SK-N-SH (cell line): ENCODE measurements around the gene MACIR. TPM values are rescaled to one million over a fixed set of nuclear protein-coding genes. Genes with fewer than 3 reads are reported as not detected.

Experiments used
- CTCF ChIA-PET: fragments of 300-600, 350-600 bp; formaldehyde crosslinking; extraction: SDS; loops from one replicate; lab custom pipeline; 2021; lab: Yijun Ruan, JAX
- POLR2A ChIA-PET: fragments of 350-600 bp; sonication (Branson Sonifier 250); formaldehyde crosslinking; extraction: SDS; loops from one replicate; lab custom pipeline; 2020; ENCODE audit warnings: antibody characterized with exemption, inconsistent platforms; lab: Yijun Ruan, JAX
- DNase-seq: peaks from one replicate; pipeline ENCODE4 v3.0.0; 2012
- H2AFZ ChIP-seq: fragments of 200-600 bp; sonication (generic); 2 replicates; pipeline ENCODE4 v1.8.1; 2016; ENCODE audit warnings: antibody characterized with exemption, mild to moderate bottlenecking, low read depth
- H3F3A ChIP-seq: fragments of 200-600 bp; sonication (generic); replicated peaks from 2 replicates; pipeline ENCODE3; 2016; ENCODE audit warnings: antibody characterized with exemption, mild to moderate bottlenecking; ENCODE audit not compliant: insufficient read depth
- H3K27ac ChIP-seq, 2 experiments: fragments of 200-500 bp in 1 of 2; fragments of 200-600 bp in 1 of 2; sonication (Bioruptor generic) in 1 of 2; sonication (generic), shearing (Covaris generic) in 1 of 2; 2 replicates each; pipeline versions ENCODE4 v1.5.1 to v1.6.1; 2014 to 2016; ENCODE audit warnings: low read depth in 2 of 2, inconsistent platforms in 1 of 2, low read length in 1 of 2, mild to moderate bottlenecking in 1 of 2, mixed read lengths in 1 of 2
- H3K27me3 ChIP-seq: fragments of 200-600 bp; sonication (generic), shearing (Covaris generic); 2 replicates; pipeline ENCODE4 v1.6.1; 2016; ENCODE audit warnings: mixed run types; ENCODE audit not compliant: insufficient read depth
- H3K36me3 ChIP-seq, 2 experiments: fragments of 200-500 bp in 1 of 2; fragments of 200-600 bp in 1 of 2; sonication (Bioruptor generic) in 1 of 2; sonication (generic) in 1 of 2; replicated peaks in 1 of 2; 2 replicates each; pipeline versions ENCODE3 to v1.5.1; 2014 to 2016; ENCODE audit warnings: low read length in 1 of 2, mild to moderate bottlenecking in 1 of 2; ENCODE audit not compliant: insufficient read depth in 2 of 2, control insufficient read depth in 1 of 2
- H3K4me1 ChIP-seq, 2 experiments: fragments of 200-500 bp in 1 of 2; fragments of 200-600 bp in 1 of 2; sonication (Bioruptor generic) in 1 of 2; sonication (generic), shearing (Covaris generic) in 1 of 2; 2 replicates each; pipeline versions ENCODE4 v1.5.1 to v1.6.1; 2014 to 2016; ENCODE audit warnings: low read depth in 1 of 2, low read length in 1 of 2, mixed run types in 1 of 2; ENCODE audit not compliant: insufficient read depth in 2 of 2, control insufficient read depth in 1 of 2
- H3K4me2 ChIP-seq: fragments of 200-600 bp; sonication (generic), shearing (Covaris generic); 2 replicates; pipeline ENCODE4 v1.6.1; 2017; ENCODE audit warnings: mixed run types
- H3K4me3 ChIP-seq, 2 experiments: fragments of 200-500 bp in 1 of 2; fragments of 200-600 bp in 1 of 2; sonication (Bioruptor generic) in 1 of 2; sonication (generic), shearing (Covaris generic) in 1 of 2; 2 replicates each; pipeline versions ENCODE4 v1.5.1 to v1.8.1; 2014 to 2016; ENCODE audit warnings: low read depth in 2 of 2, inconsistent platforms in 1 of 2, low read length in 1 of 2, mild to moderate bottlenecking in 1 of 2, mixed read lengths in 1 of 2, moderate library complexity in 1 of 2
- H3K79me2 ChIP-seq: fragments of 200-600 bp; sonication (generic); 2 replicates; pipeline ENCODE4 v1.8.1; 2017; ENCODE audit warnings: mild to moderate bottlenecking; ENCODE audit not compliant: insufficient read depth
- H3K9ac ChIP-seq: fragments of 200-600 bp; sonication (generic); 2 replicates; pipeline ENCODE4 v1.6.1; 2017; ENCODE audit warnings: mixed run types
- H3K9me2 ChIP-seq: fragments of 200-600 bp; sonication (generic); 2 replicates; pipeline ENCODE4 v1.6.1; 2017; ENCODE audit warnings: mixed run types
- H3K9me3 ChIP-seq: fragments of 200-600 bp; sonication (generic); 2 replicates; pipeline ENCODE4 v1.6.1; 2017; ENCODE audit warnings: mixed run types, mild to moderate bottlenecking, moderate library complexity
- H4K20me1 ChIP-seq: fragments of 200-600 bp; sonication (generic); 2 replicates; pipeline ENCODE4 v1.6.1; 2017; ENCODE audit warnings: mild to moderate bottlenecking, mixed run types; ENCODE audit not compliant: insufficient read depth
- CHD2 ChIP-seq: fragments of 150-350 bp; IDR thresholded peaks from 2 replicates; pipeline ENCODE4 v1.6.1; 2018; ENCODE audit warnings: low read length; ENCODE audit not compliant: partially characterized antibody
- ELF1 ChIP-seq: IDR thresholded peaks from 2 replicates; pipeline ENCODE4 v1.4.0; 2012
- EP300 ChIP-seq, 2 experiments: IDR thresholded peaks; 2 replicates each; pipeline versions ENCODE4 v1.4.0 to v1.6.1; 2012; ENCODE audit warnings: borderline replicate concordance in 1 of 2, low read depth in 1 of 2, low read length in 1 of 2
- FOSL2 ChIP-seq: IDR thresholded peaks from 2 replicates; pipeline ENCODE4 v1.4.0; 2012; ENCODE audit warnings: low read depth, mild to moderate bottlenecking, moderate library complexity, borderline replicate concordance
- FOXM1 ChIP-seq: IDR thresholded peaks from 2 replicates; pipeline ENCODE4 v1.4.0; 2012; ENCODE audit warnings: low read depth, mild to moderate bottlenecking
- GATA2 ChIP-seq: sonication (generic); formaldehyde crosslinking; IDR thresholded peaks from 2 replicates; pipeline ENCODE4 v1.5.0; 2020; ENCODE audit warnings: mild to moderate bottlenecking, missing genetic modification reagents
- JUND ChIP-seq: IDR thresholded peaks from 2 replicates; pipeline ENCODE4 v1.4.0; 2012
- MXI1 ChIP-seq: IDR thresholded peaks from 2 replicates; pipeline ENCODE4 v1.6.1; 2012; ENCODE audit warnings: mild to moderate bottlenecking, low read depth, low read length, improper control_type of control experiment
- NFIC ChIP-seq: IDR thresholded peaks from 2 replicates; pipeline ENCODE4 v1.4.0; 2012; ENCODE audit warnings: borderline replicate concordance
- POLR2AphosphoS5 ChIP-seq: IDR thresholded peaks from 2 replicates; pipeline ENCODE4 v1.6.1; 2012; ENCODE audit warnings: low read depth, low read length
- RAD21 ChIP-seq: IDR thresholded peaks from 2 replicates; pipeline ENCODE4 v1.6.1; 2012; ENCODE audit warnings: mild to moderate bottlenecking, low read length
- RFX5 ChIP-seq: IDR thresholded peaks from 2 replicates; pipeline ENCODE4 v1.6.1; 2012; ENCODE audit warnings: mild to moderate bottlenecking, improper control_type of control experiment, low read length
- RXRA ChIP-seq: IDR thresholded peaks from 2 replicates; pipeline ENCODE4 v1.4.0; 2012; ENCODE audit warnings: low read depth, mild to moderate bottlenecking, borderline replicate concordance
- TCF12 ChIP-seq: IDR thresholded peaks from 2 replicates; pipeline ENCODE4 v1.4.0; 2012
- YY1 ChIP-seq: IDR thresholded peaks from 2 replicates; pipeline ENCODE4 v1.4.0; 2012; ENCODE audit warnings: low read depth, mild to moderate bottlenecking
- WGBS: methylation state at CpG from one replicate; pipeline ENCODE4 v1.1.6; 2017; ENCODE audit warnings: low lambda C conversion rate; 5-methylcytosine and 5-hydroxymethylcytosine counted together
- polyA plus RNA-seq, 3 experiments: library from polyadenylated mRNA; depleted of rRNA; stranded (reverse); fragments of >200 nt; gene quantifications; 2 replicates each; pipeline ENCODE4 v1.2.3, GENCODE V29; 2012
- TF ChIP-seq, protein P1 (sequence below): IDR thresholded peaks from 2 replicates; pipeline ENCODE4 v1.6.1; 2012; ENCODE audit warnings: mild to moderate bottlenecking, low read depth, low read length, moderate library complexity
- TF ChIP-seq, protein P2 (sequence below): fragments of 200-600 bp; sonication (generic); IDR thresholded peaks from 2 replicates; pipeline ENCODE4 v1.6.1; 2017; ENCODE audit warnings: antibody characterized with exemption, mild to moderate bottlenecking, moderate library complexity
- TF ChIP-seq, protein P3 (sequence below): IDR thresholded peaks from 2 replicates; pipeline ENCODE4 v1.4.0; 2012; ENCODE audit warnings: low read depth
- TF ChIP-seq, protein P4 (sequence below): fragments of 150-350 bp; IDR thresholded peaks from 2 replicates; pipeline ENCODE4 v1.6.1; 2017; ENCODE audit warnings: antibody characterized with exemption, low read length, low read depth, borderline replicate concordance

Gene MACIR
- polyA plus RNA-seq, 1 of the 3 experiments (the other 2 are of a cell fraction) = 24.7 TPM

DNA sequence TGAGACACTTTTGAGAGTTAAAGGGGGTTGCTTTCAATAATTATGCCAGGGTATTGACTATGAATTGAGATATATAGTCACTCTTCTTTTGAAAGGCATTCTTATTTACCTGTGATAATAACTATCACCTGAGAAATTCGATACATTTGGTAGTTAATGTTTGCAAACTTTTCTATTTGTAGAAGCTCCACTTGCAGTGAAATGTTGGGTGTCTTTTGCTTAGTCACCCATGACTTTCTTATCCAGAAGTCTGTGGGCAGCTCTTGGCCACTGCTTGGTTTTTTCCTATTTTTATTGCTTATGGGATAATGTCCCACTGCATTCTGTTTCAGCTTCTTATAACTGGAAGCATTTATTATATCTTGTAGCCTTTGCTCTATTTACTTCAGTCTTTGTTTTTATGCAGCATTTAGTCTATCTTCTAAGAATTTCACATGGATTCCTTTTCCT, 3.9 kb downstream of the MACIR start (continued):
- TF ChIP-seq, protein P1, sequence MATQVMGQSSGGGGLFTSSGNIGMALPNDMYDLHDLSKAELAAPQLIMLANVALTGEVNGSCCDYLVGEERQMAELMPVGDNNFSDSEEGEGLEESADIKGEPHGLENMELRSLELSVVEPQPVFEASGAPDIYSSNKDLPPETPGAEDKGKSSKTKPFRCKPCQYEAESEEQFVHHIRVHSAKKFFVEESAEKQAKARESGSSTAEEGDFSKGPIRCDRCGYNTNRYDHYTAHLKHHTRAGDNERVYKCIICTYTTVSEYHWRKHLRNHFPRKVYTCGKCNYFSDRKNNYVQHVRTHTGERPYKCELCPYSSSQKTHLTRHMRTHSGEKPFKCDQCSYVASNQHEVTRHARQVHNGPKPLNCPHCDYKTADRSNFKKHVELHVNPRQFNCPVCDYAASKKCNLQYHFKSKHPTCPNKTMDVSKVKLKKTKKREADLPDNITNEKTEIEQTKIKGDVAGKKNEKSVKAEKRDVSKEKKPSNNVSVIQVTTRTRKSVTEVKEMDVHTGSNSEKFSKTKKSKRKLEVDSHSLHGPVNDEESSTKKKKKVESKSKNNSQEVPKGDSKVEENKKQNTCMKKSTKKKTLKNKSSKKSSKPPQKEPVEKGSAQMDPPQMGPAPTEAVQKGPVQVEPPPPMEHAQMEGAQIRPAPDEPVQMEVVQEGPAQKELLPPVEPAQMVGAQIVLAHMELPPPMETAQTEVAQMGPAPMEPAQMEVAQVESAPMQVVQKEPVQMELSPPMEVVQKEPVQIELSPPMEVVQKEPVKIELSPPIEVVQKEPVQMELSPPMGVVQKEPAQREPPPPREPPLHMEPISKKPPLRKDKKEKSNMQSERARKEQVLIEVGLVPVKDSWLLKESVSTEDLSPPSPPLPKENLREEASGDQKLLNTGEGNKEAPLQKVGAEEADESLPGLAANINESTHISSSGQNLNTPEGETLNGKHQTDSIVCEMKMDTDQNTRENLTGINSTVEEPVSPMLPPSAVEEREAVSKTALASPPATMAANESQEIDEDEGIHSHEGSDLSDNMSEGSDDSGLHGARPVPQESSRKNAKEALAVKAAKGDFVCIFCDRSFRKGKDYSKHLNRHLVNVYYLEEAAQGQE = no peak
- TF ChIP-seq, protein P2, sequence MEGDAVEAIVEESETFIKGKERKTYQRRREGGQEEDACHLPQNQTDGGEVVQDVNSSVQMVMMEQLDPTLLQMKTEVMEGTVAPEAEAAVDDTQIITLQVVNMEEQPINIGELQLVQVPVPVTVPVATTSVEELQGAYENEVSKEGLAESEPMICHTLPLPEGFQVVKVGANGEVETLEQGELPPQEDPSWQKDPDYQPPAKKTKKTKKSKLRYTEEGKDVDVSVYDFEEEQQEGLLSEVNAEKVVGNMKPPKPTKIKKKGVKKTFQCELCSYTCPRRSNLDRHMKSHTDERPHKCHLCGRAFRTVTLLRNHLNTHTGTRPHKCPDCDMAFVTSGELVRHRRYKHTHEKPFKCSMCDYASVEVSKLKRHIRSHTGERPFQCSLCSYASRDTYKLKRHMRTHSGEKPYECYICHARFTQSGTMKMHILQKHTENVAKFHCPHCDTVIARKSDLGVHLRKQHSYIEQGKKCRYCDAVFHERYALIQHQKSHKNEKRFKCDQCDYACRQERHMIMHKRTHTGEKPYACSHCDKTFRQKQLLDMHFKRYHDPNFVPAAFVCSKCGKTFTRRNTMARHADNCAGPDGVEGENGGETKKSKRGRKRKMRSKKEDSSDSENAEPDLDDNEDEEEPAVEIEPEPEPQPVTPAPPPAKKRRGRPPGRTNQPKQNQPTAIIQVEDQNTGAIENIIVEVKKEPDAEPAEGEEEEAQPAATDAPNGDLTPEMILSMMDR = no peak
- TF ChIP-seq RFX5 (no peak), YY1 (no peak), FOXM1 (no peak), GATA2 (CRISPR knock-in tag) (no peak), EP300 (IDR thresholded peaks at IDR 0.05; ENCODE audit: borderline replicate concordance in 1 of 2, low read depth in 1 of 2, low read length in 1 of 2) (no peak), POLR2AphosphoS5 (no peak), TCF12 (no peak)

DNA sequence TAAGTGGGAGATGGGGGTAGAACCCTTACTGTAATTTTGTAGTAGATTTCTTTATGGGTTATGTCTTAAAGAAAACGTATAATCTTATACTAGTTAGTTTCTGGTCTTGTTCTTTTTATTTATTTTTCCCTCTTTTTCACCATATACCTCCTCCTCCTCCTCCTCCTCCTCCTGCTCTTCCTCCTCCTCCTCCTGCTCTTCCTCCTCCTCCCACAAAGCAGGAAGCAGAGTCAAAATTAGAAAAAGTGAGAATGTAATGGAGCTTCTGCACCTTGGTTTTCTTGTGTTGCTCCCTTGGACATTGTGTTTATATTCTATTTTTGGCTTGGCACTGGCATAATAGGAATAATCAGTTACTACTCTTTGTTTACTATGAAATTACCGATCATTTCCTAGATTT, 4.5 kb downstream of the MACIR start:
- H3K9me2 ChIP-seq = no peaks in the 10 kb centered on the region
- peaks cover 8% of the 10 kb centered on the region for H3F3A ChIP-seq
- no peaks in the 10 kb centered on the region for H3K27me3 ChIP-seq
- no peaks in the 10 kb centered on the region for H3K9me3 ChIP-seq
- H3K36me3 ChIP-seq = peaks cover 22 to 28% of the 10 kb centered on the region in 2 experiments
- CTCF ChIA-PET = interaction anchor here (0.7 to 1.4 kb wide), 2 partner anchors 9 to 13 kb away, joined by 3 to 4 read pairs; no protein-coding TSS in a partner anchor
- peak overlapping the region; percentile 84; the same call in 1 of the 2 replicates for H3K4me2 ChIP-seq
- DNase-seq = no peak
- H3K79me2 ChIP-seq = peaks cover 95% of the 10 kb centered on the region
- H2AFZ ChIP-seq = no peak overlapping the region
- H3K27ac ChIP-seq = no peak overlapping the region; a peak in 1 of 4 replicates
- H3K9ac ChIP-seq = no peak overlapping the region
- H3K4me1 ChIP-seq = peaks cover 8 to 12% of the 10 kb centered on the region in 2 experiments; a peak in 2 of 4 replicates
- H4K20me1 ChIP-seq = peaks cover 82% of the 10 kb centered on the region
- TF ChIP-seq RFX5 = no peak
- TF ChIP-seq JUND = no peak
- TF ChIP-seq, protein P3, sequence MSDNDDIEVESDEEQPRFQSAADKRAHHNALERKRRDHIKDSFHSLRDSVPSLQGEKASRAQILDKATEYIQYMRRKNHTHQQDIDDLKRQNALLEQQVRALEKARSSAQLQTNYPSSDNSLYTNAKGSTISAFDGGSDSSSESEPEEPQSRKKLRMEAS = no peak
- TF ChIP-seq ELF1 = no peak
- TF ChIP-seq EP300 (IDR thresholded peaks at IDR 0.05; ENCODE audit: borderline replicate concordance in 1 of 2, low read depth in 1 of 2, low read length in 1 of 2) = no peak
- TF ChIP-seq, protein P4, sequence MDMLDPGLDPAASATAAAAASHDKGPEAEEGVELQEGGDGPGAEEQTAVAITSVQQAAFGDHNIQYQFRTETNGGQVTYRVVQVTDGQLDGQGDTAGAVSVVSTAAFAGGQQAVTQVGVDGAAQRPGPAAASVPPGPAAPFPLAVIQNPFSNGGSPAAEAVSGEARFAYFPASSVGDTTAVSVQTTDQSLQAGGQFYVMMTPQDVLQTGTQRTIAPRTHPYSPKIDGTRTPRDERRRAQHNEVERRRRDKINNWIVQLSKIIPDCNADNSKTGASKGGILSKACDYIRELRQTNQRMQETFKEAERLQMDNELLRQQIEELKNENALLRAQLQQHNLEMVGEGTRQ = no peak
- TF ChIP-seq FOSL2 = no peak
- no peak for TF ChIP-seq NFIC
- TF ChIP-seq RXRA = no peak
- TF ChIP-seq CHD2 = no peak
- no peak for TF ChIP-seq RAD21
- TF ChIP-seq MXI1 = no peak
- TF ChIP-seq, all 33 proteins: peak for 0
- POLR2A ChIA-PET = no interaction called here
- WGBS = 85% methylated on average over 2 of the region's 2 CpGs
- peak overlapping the region in 1 of 2 experiments; percentile 21; a peak in 1 of 4 replicates for H3K4me3 ChIP-seq
